ENCODE measurements around the gene ST8SIA2.

DNA sequence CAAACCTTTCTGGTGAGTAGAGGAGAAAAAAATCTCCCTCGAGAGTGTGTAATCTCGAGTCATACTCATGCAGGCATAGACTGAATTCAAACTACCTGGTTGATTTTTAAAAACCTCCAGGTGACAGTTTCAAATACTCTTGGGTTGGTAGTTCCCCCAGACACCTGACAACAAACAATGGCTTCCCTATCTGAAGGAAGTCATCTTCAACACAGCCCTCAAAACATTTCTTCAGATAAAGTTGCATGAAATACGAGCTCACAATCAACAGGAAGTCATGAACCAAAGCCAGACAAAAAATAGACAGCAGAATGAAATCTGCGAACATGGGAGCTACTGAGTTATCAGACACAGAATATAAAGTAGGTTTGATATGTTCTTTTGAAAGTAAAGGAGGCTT lies 112.8 kb downstream of the ST8SIA2 start:
- TF ChIP-seq CTCF (IDR thresholded peaks at IDR 0.05) (no peak), POLR2A (IDR thresholded peaks at IDR 0.05) (no peak)
